Ascending aorta (tissue), 2 donors: ENCODE data around the gene CEND1. TPM values are rescaled to one million over a fixed set of nuclear protein-coding genes. Genes with fewer than 3 reads are reported as not detected.

Experiments used
- DNase-seq, 2 donors: peaks; one replicate each; pipeline ENCODE4 v3.0.0-alpha.2; 2019; ENCODE audit warnings: low spot score in 2 of 2
- H3K27ac ChIP-seq, 2 donors: fragments of 200-600 bp; sonication (generic); one replicate each; pipeline ENCODE4 v1.5.1; 2016 to 2017; ENCODE audit warnings: mild to moderate bottlenecking in 1 of 2
- H3K27me3 ChIP-seq: fragments of 200-600 bp; sonication (generic); one replicate; pipeline ENCODE4 v1.5.1; 2017
- H3K36me3 ChIP-seq, 2 donors: fragments of 200-600 bp; sonication (generic); one replicate each; pipeline ENCODE4 v1.5.1; 2016
- H3K4me1 ChIP-seq, 2 donors: fragments of 200-600 bp; sonication (generic); one replicate each; pipeline ENCODE4 v1.5.1; 2016 to 2017; ENCODE audit warnings: mild to moderate bottlenecking in 1 of 2
- H3K4me3 ChIP-seq, 2 donors: fragments of 200-600 bp; sonication (generic); one replicate each; pipeline ENCODE4 v1.5.1; 2016 to 2017; ENCODE audit warnings: mild to moderate bottlenecking in 1 of 2
- H3K9me3 ChIP-seq, 2 donors: fragments of 200-600 bp; sonication (generic); one replicate each; pipeline ENCODE4 v1.5.1; 2016
- CTCF ChIP-seq, 3 experiments: fragments of 200-600 bp in 2 of 3; fragments of 450-650 bp in 1 of 3; sonication (generic) in 2 of 3; IDR thresholded peaks; one replicate each; pipeline ENCODE4 v1.5.1; 2016 to 2019; ENCODE audit warnings: antibody characterized with exemption in 3 of 3, mild to moderate bottlenecking in 1 of 3, moderate library complexity in 1 of 3
- intact Hi-C: fragments of 100-400 bp; cut with DNase I; formaldehyde crosslinking; loops from one replicate; pipeline ENCODE4 v1.15.1; 2023
- total RNA-seq: library from RNA; depleted of rRNA; stranded (reverse); fragments of >200 nt; gene quantifications from one replicate; pipeline ENCODE4 v1.1.0, GENCODE V29; 2016

CEND1 gene
- not detected for total RNA-seq

DNA sequence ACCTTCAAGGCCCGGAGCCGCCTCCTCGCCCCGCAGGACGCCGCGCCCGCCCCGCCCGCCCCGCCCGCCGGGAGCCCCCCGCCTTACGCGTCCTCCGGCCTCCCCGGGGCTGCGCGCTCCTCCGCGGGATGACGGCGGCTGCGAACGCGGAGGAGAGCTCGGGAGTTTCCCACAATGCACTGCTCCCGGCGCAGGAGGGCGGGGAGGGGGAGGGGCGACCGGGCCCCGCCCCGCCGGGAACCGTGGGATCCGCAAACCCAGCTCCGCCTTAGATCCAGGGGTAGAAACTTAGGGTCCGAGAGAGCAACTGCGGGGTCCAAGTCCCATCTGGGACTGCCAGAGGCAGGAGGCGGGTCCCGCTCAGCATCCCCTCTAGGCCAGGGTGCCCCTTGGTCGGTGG, at the start of gene CEND1:
TSS of gene CEND1 (minus strand) at position 148 of the 400 bp plus-strand sequence. CDS start 1,514 bp downstream, outside the sequence.
- no peak for DNase-seq
- H3K27me3 ChIP-seq = peaks cover 3% of the 10 kb centered on the region
- H3K27ac ChIP-seq = no peak within 1 kb of the TSS
- intact Hi-C loops = no loop called here
- H3K9me3 ChIP-seq = no peaks in the 10 kb centered on the region
- peak within 1 kb of the TSS in 1 of 2 donors; percentile 29 for H3K4me3 ChIP-seq
- no peak for TF ChIP-seq CTCF (IDR thresholded peaks at IDR 0.05)
- peaks cover 0 to 3% of the 10 kb centered on the region in 2 donors for H3K36me3 ChIP-seq
- no peaks in the 10 kb centered on the region for H3K4me1 ChIP-seq

DNA sequence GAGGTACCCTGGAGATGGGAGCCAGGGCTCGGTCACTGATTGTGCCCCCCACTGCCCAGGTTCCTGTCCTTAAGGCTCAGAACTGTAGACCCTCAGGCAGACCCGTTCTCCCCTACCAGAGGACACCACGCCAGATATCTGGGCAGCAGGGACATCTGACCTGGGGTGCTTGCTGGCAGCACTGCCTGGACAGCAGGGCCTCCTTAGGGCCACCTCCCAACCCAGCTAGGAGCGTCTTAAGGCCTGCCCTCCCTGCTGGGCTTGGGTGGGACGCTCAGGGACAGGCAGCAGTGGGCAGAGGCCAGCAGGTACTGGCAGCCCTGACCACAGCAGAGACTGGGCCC, 49.4 kb upstream of the CEND1 start:
- intact Hi-C loops = no loop called here
- no peak overlapping the region for H3K4me3 ChIP-seq
- DNase-seq = no peak
- TF ChIP-seq CTCF (IDR thresholded peaks at IDR 0.05) = no peak
- no peaks in the 10 kb centered on the region for H3K27me3 ChIP-seq
- H3K4me1 ChIP-seq = peaks cover 22 to 41% of the 10 kb centered on the region in 2 donors
- H3K9me3 ChIP-seq = no peaks in the 10 kb centered on the region
- peak overlapping the region in 1 of 2 donors; percentile 25 for H3K27ac ChIP-seq
- peaks cover 43 to 49% of the 10 kb centered on the region in 2 donors for H3K36me3 ChIP-seq

DNA sequence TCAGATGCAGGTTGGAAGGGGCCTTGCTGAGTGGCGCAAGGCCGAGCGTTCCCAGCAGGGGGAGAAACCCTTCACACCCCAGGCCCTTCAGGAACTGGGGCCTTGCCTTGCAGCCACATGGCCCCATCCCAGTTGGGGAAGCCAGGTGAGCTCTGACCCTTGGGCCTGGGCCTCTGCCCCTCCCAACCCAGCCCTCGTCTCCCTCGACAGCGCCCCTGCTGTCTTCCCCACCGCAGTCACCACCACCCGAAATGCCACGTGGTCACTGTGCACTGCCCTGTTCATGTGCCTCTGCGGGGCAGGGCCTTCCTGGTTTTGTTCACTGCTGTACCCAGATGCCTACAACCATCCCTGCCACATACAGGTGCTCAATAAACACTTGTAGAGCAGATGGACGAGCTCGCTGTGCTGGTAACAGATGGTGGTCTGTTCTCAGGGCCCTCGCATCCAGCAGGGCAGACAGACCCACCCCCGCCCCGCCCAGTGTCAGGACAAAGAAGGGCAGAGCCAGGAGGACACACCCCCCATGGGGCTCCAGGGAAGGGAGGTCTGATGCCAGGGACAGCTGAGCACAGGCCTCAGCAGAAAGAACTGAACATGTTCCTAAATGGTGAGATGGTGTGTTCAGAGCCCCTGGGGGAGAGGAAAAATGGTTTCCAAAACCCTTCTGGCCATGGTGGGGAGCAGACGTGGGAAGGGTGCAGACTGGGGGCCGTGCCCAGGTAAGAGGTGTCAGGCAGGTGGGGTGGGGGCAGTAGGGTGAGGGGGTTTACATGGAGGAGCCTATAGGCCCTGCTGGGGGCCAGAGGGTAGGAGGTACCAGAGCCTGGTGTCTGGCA, 48.8 kb upstream of the CEND1 start:
- H3K4me1 ChIP-seq = peaks cover 16 to 45% of the 10 kb centered on the region in 2 donors
- no peaks in the 10 kb centered on the region for H3K9me3 ChIP-seq
- peak overlapping the region in 1 of 2 donors; percentile 25 for H3K27ac ChIP-seq
- H3K4me3 ChIP-seq = no peak overlapping the region
- no peaks in the 10 kb centered on the region for H3K27me3 ChIP-seq
- no peak for DNase-seq
- peak in 1 of 3 experiments; percentile 16 for TF ChIP-seq CTCF (IDR thresholded peaks at IDR 0.05)
- intact Hi-C loops = no loop called here
- H3K36me3 ChIP-seq = peaks cover 43 to 49% of the 10 kb centered on the region in 2 donors

DNA sequence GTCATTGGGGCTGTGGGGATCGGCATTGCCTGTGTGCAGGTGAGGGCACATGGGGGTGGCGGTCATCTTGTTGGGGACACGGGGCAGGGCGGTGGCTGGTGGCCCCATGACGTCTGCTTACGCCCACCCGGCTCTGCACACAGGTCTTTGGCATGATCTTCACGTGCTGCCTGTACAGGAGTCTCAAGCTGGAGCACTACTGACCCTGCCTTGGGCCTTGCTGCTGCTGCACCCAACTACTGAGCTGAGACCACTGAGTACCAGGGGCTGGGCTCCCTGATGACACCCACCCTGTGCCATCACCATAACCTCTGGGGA, 48.1 kb upstream of the CEND1 start:
- Histone ChIP-seq H3K9me3 (no peaks in the 10 kb centered on the region), H3K27me3 (no peaks in the 10 kb centered on the region), H3K4me3 (no peak overlapping the region), H3K27ac (peak overlapping the region in 1 of 2 donors; percentile 14), H3K36me3 (peaks cover 43 to 49% of the 10 kb centered on the region in 2 donors), H3K4me1 (peaks cover 10 to 39% of the 10 kb centered on the region in 2 donors)
- intact Hi-C loops = no loop called here
- no peak for TF ChIP-seq CTCF (IDR thresholded peaks at IDR 0.05)
- DNase-seq = no peak

DNA sequence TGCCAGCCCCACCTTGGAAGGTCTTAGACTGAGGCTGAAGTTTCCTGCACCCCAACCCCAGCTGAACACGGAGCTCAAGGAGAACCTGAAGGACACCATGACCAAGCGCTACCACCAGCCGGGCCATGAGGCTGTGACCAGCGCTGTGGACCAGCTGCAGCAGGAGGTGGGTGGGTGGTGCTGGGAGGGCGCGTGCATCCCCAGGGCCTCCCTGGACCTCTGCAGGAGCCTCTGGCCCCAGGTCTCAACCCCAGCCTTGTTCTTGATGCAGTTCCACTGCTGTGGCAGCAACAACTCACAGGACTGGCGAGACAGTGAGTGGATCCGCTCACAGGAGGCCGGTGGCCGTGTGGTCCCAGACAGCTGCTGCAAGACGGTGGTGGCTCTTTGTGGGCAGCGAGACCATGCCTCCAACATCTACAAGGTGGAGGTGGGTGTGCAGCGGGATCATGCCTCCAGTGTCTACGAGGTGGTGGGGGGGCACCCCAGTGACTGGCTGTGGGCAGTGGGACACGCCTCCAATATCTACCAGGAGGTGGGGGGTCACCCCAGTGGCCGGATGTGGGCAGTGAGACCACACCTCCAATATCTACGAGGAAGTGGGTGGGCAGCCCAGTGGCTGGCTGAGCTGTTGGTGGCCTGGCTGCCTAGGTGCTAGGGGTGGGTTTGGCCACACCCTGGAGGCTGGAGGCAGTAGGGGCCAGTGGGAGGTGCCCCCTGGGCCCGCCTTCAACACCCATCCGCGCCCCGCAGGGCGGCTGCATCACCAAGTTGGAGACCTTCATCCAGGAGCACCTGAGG, 47.5 kb upstream of the CEND1 start:
- no peaks in the 10 kb centered on the region for H3K27me3 ChIP-seq
- no peak for TF ChIP-seq CTCF (IDR thresholded peaks at IDR 0.05)
- H3K4me1 ChIP-seq = peaks cover 9 to 41% of the 10 kb centered on the region in 2 donors
- DNase-seq = no peak
- intact Hi-C loops = no loop called here
- no peak overlapping the region for H3K4me3 ChIP-seq
- peak overlapping the region; percentile 14 to 81 for H3K27ac ChIP-seq
- peaks cover 43 to 49% of the 10 kb centered on the region in 2 donors for H3K36me3 ChIP-seq
- no peaks in the 10 kb centered on the region for H3K9me3 ChIP-seq
